HG03457 (cell line): ENCODE measurements around the gene PROZ.

Experiments
- ATAC-seq: cut with Tn5 transposase; IDR thresholded peaks from one replicate; pipeline ENCODE4 v1.9.1; 2021; ENCODE audit warnings: moderate number of reproducible peaks; ENCODE audit not compliant: unreplicated experiment

The PROZ gene

GRCh38 chr13:113140677-113141600 lies 17.5 kb upstream of the PROZ start:
- ATAC-seq, result no peak

- no peak for ATAC-seq
These were observed 16.9 kb upstream of the PROZ start for GRCh38 chr13:113141601-113141970.

GRCh38 chr13:113142876-113143275 lies 15.6 kb upstream of the PROZ start:
- ATAC-seq, result no peak

- no peak for ATAC-seq
These were observed 14.8 kb upstream of the PROZ start for GRCh38 chr13:113143466-113144254.

GRCh38 chr13:113144255-113144629 lies 14.2 kb upstream of the PROZ start:
- ATAC-seq, result no peak

GRCh38 chr13:113145496-113145895 lies 13.0 kb upstream of the PROZ start:
- ATAC-seq, result no peak

- ATAC-seq, result no peak
These were observed 12.4 kb upstream of the PROZ start for GRCh38 chr13:113145911-113146598.

GRCh38 chr13:113146750-113147149 lies 11.7 kb upstream of the PROZ start:
- ATAC-seq, result no peak

GRCh38 chr13:113147206-113147605 lies 11.2 kb upstream of the PROZ start:
- no peak for ATAC-seq

- no peak for ATAC-seq
These were observed 10.0 kb upstream of the PROZ start for GRCh38 chr13:113148407-113148806.

- no peak for ATAC-seq
These were observed 9.4 kb upstream of the PROZ start for GRCh38 chr13:113148940-113149503.

GRCh38 chr13:113149711-113150549 lies 8.5 kb upstream of the PROZ start:
- ATAC-seq, result no peak

- ATAC-seq, result no peak
These were observed 7.7 kb upstream of the PROZ start for GRCh38 chr13:113150550-113151365.

- no peak for ATAC-seq
These were observed 6.4 kb upstream of the PROZ start for GRCh38 chr13:113151745-113152690.

GRCh38 chr13:113152691-113152983 lies 5.8 kb upstream of the PROZ start:
- no peak for ATAC-seq

GRCh38 chr13:113152984-113153809 lies 5.3 kb upstream of the PROZ start:
- ATAC-seq, result no peak
